Liver (tissue), 9 donors: Measurements from ENCODE around the gene SIGLEC14. TPM values are rescaled to one million over a fixed set of nuclear protein-coding genes. Genes with fewer than 3 reads are reported as not detected.

Source experiments
- DNase-seq: peaks from one replicate; pipeline ENCODE4 v3.0.0-alpha.2; 2017; ENCODE audit warnings: low spot score
- H3K27ac ChIP-seq, 2 donors: one replicate each; pipeline ENCODE4 v1.7.0; 2013; ENCODE audit warnings: inconsistent platforms in 2 of 2, low read length in 2 of 2, control low read depth in 1 of 2, low read depth in 1 of 2, mild to moderate bottlenecking in 1 of 2
- H3K27me3 ChIP-seq, 4 donors: one replicate each; pipeline versions ENCODE4 v1.6.1 to v1.7.0; 2013; ENCODE audit warnings: low read length in 3 of 4, inconsistent platforms in 1 of 4, mild to moderate bottlenecking in 1 of 4, moderate library complexity in 1 of 4; ENCODE audit not compliant: control insufficient read depth in 4 of 4, insufficient read depth in 4 of 4
- H3K36me3 ChIP-seq, 4 donors: one replicate each; pipeline versions ENCODE4 v1.6.1 to v1.7.0; 2013; ENCODE audit warnings: low read length in 3 of 4, mild to moderate bottlenecking in 3 of 4, low read depth in 1 of 4, moderate library complexity in 1 of 4; ENCODE audit not compliant: control insufficient read depth in 4 of 4, insufficient read depth in 3 of 4
- H3K4me1 ChIP-seq, 4 donors: one replicate each; pipeline versions ENCODE4 v1.6.1 to v1.7.0; 2013; ENCODE audit warnings: low read length in 3 of 4, mild to moderate bottlenecking in 3 of 4, moderate library complexity in 1 of 4; ENCODE audit not compliant: control insufficient read depth in 4 of 4, insufficient read depth in 4 of 4
- H3K4me3 ChIP-seq, 3 donors: one replicate each; pipeline versions ENCODE4 v1.6.1 to v1.7.0; 2013; ENCODE audit warnings: low read length in 3 of 3, control low read depth in 1 of 3, low read depth in 1 of 3, mild to moderate bottlenecking in 1 of 3
- H3K9ac ChIP-seq, 2 donors: one replicate each; pipeline ENCODE4 v1.7.0; 2013; ENCODE audit warnings: low read length in 2 of 2, mild to moderate bottlenecking in 2 of 2, moderate library complexity in 2 of 2, control low read depth in 1 of 2, low read depth in 1 of 2
- H3K9me3 ChIP-seq, 4 donors: one replicate each; pipeline versions ENCODE4 v1.6.1 to v1.7.0; 2013; ENCODE audit warnings: low read length in 3 of 4; ENCODE audit not compliant: control insufficient read depth in 4 of 4
- ATF3 ChIP-seq: IDR thresholded peaks from 2 replicates; pipeline ENCODE4 v1.6.1; 2016; ENCODE audit warnings: antibody characterized with exemption
- EGR1 ChIP-seq, 2 donors: IDR thresholded peaks; 2 replicates each; pipeline ENCODE4 v1.6.1; 2016 to 2018; ENCODE audit warnings: antibody characterized with exemption in 2 of 2, low read depth in 2 of 2
- FOXA1 ChIP-seq: IDR thresholded peaks from 2 replicates; pipeline ENCODE4 v1.6.1; 2016; ENCODE audit warnings: antibody characterized with exemption
- FOXA2 ChIP-seq: IDR thresholded peaks from 2 replicates; pipeline ENCODE4 v1.6.1; 2016; ENCODE audit warnings: antibody characterized with exemption
- GABPA ChIP-seq, 2 donors: IDR thresholded peaks in 1 of 2; conservative IDR thresholded peaks in 1 of 2; 2 replicates each; pipeline ENCODE4 v1.6.1; 2016; ENCODE audit warnings: antibody characterized with exemption in 2 of 2, mild to moderate bottlenecking in 1 of 2, moderate library complexity in 1 of 2
- HNF4A ChIP-seq, 2 donors: conservative IDR thresholded peaks; 2 replicates each; pipeline ENCODE4 v1.6.1; 2016; ENCODE audit warnings: antibody characterized with exemption in 2 of 2, mild to moderate bottlenecking in 2 of 2
- HNF4G ChIP-seq: IDR thresholded peaks from 2 replicates; pipeline ENCODE4 v1.6.1; 2016; ENCODE audit warnings: antibody characterized with exemption
- JUND ChIP-seq, 2 donors: IDR thresholded peaks; 2 replicates each; pipeline ENCODE4 v1.6.1; 2016; ENCODE audit warnings: antibody characterized with exemption in 2 of 2
- NR2F2 ChIP-seq: IDR thresholded peaks from 2 replicates; pipeline ENCODE4 v1.6.1; 2016; ENCODE audit warnings: antibody characterized with exemption
- RAD21 ChIP-seq, 2 donors: IDR thresholded peaks; 2 replicates each; pipeline ENCODE4 v1.6.1; 2016; ENCODE audit warnings: antibody characterized with exemption in 2 of 2, mild to moderate bottlenecking in 2 of 2
- RXRA ChIP-seq, 2 donors: IDR thresholded peaks; 2 replicates each; pipeline ENCODE4 v1.6.1; 2017 to 2018; ENCODE audit warnings: antibody characterized with exemption in 2 of 2, mild to moderate bottlenecking in 1 of 2
- SP1 ChIP-seq: IDR thresholded peaks from 2 replicates; pipeline ENCODE4 v1.6.1; 2018; ENCODE audit warnings: antibody characterized with exemption, mild to moderate bottlenecking
- TAF1 ChIP-seq: conservative IDR thresholded peaks from 2 replicates; pipeline ENCODE4 v1.6.1; 2016; ENCODE audit warnings: antibody characterized with exemption, mild to moderate bottlenecking
- YY1 ChIP-seq: IDR thresholded peaks from 2 replicates; pipeline ENCODE4 v1.6.1; 2016; ENCODE audit warnings: antibody characterized with exemption, mild to moderate bottlenecking
- ZBTB33 ChIP-seq: IDR thresholded peaks from 2 replicates; pipeline ENCODE4 v1.6.1; 2016; ENCODE audit warnings: antibody characterized with exemption
- WGBS: extraction: QIAGEN DNeasy Blood & Tissue Kit; methylation state at CpG from one replicate; pipeline ENCODE4 v1.1.7; 2013; 5-methylcytosine and 5-hydroxymethylcytosine counted together
- polyA plus RNA-seq, 2 donors: library from polyadenylated mRNA; stranded (reverse) in 1 of 2; unstranded in 1 of 2; fragments of 200-250 nt in 1 of 2; fragments of >200 nt in 1 of 2; fragmentation: Nextera tagmentation in 1 of 2; extraction: Ambion mirVana in 1 of 2; gene quantifications; one replicate each; pipeline versions ENCODE4 v1.2.1 to v1.2.3, GENCODE V29; 2013 to 2015
- total RNA-seq, 2 donors: library from RNA; depleted of rRNA; stranded (reverse); fragments of >200 nt; gene quantifications; one replicate each; pipeline ENCODE4 v1.2.3, GENCODE V29; 2014
- donor health status: healthy.
- donor health status: healthy.
- donor health status: healthy.
- donor health status: healthy.
- donor health status: healthy.

SIGLEC14 gene
- total and polyA plus RNA-seq, 4 donors, result 1.7 to 6.9 (median 3.2) TPM; not detected in 1

- no peak for DNase-seq
- 91% methylated on average over 8 of the region's 8 CpGs for WGBS
- Histone ChIP-seq H3K27ac (no peak overlapping the region), H3K36me3 (no peaks in the 10 kb centered on the region), H3K4me1 (peaks cover 0 to 17% (median 13%) of the 10 kb centered on the region in 4 donors), H3K27me3 (no peaks in the 10 kb centered on the region), H3K9ac (no peak overlapping the region), H3K9me3 (peaks cover 0 to 4% (median 3%) of the 10 kb centered on the region in 4 donors), H3K4me3 (peak overlapping the region in 1 of 3 donors; percentile 59)
- TF ChIP-seq RAD21 (IDR thresholded peaks at IDR 0.05), result no peak
- no peak for TF ChIP-seq EGR1 (IDR thresholded peaks at IDR 0.05; ENCODE audit: low read depth in 2 of 2)
- no peak for TF ChIP-seq NR2F2
- no peak for TF ChIP-seq FOXA1
- TF ChIP-seq RXRA (IDR thresholded peaks at IDR 0.05), result no peak
- TF ChIP-seq SP1, result no peak
- TF ChIP-seq GABPA (IDR thresholded peaks at IDR 0.05 in 1 of 2, conservative IDR thresholded peaks at IDR 0.05 in 1 of 2), result no peak
- no peak for TF ChIP-seq HNF4G
- no peak for TF ChIP-seq ZBTB33
- no peak for TF ChIP-seq FOXA2
- TF ChIP-seq TAF1, result no peak
Observed at GRCh38 chr19:51595190-51596175, 51.1 kb downstream of the SIGLEC14 start.

DNA sequence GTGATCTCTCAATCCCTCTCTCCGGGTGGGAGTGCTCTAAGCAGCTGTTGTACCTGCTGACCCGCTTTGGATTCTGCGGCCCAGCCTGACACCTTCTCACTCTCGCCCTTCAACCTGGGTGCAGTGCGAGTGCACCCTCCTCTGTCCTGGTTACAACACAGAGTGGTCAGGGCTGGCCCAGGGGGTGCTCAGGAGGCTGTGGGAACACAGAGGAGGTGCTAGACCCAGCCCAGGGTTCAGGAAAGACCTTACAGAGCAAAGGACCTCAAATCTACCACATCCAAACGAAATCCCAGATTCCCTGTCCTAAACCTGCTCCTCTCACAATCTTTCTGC lies 51.9 kb downstream of the SIGLEC14 start:
- Histone ChIP-seq H3K9me3 (peaks cover 0 to 7% (median 4%) of the 10 kb centered on the region in 4 donors), H3K36me3 (no peaks in the 10 kb centered on the region), H3K27me3 (no peaks in the 10 kb centered on the region), H3K4me3 (peak overlapping the region; percentile 59 to 82 (median 70)), H3K27ac (no peak overlapping the region), H3K4me1 (peaks cover 0 to 17% (median 13%) of the 10 kb centered on the region in 4 donors), H3K9ac (no peak overlapping the region)
- WGBS, result 24% methylated on average over 6 of the region's 6 CpGs
- TF ChIP-seq YY1, result no peak
- no peak for TF ChIP-seq GABPA (IDR thresholded peaks at IDR 0.05 in 1 of 2, conservative IDR thresholded peaks at IDR 0.05 in 1 of 2)
- TF ChIP-seq TAF1, result no peak
- TF ChIP-seq SP1, result no peak
- no peak for TF ChIP-seq JUND (IDR thresholded peaks at IDR 0.05)
- no peak for TF ChIP-seq NR2F2
- TF ChIP-seq ATF3, result no peak
- TF ChIP-seq HNF4A (conservative IDR thresholded peaks at IDR 0.05), result no peak
- no peak for TF ChIP-seq RXRA (IDR thresholded peaks at IDR 0.05)
- DNase-seq, result no peak
